Tibial nerve (tissue), 4 donors: ENCODE results near the gene FBXL7.

ENCODE experiments used
- EP300 ChIP-seq, 2 donors: sonication (generic); formaldehyde crosslinking; IDR thresholded peaks; one replicate each; pipeline ENCODE4 v1.6.1; 2017; ENCODE audit warnings: antibody characterized with exemption in 2 of 2, mild to moderate bottlenecking in 1 of 2
- TF ChIP-seq, protein P1 (sequence below), 5 experiments: fragments of 200-600 bp in 3 of 5; fragments of 450-650 bp in 2 of 5; sonication (generic) in 3 of 5; IDR thresholded peaks; one replicate each; pipeline ENCODE4 v1.5.1; 2016 to 2019; ENCODE audit warnings: antibody characterized with exemption in 5 of 5, mild to moderate bottlenecking in 3 of 5, moderate library complexity in 2 of 5

DNA sequence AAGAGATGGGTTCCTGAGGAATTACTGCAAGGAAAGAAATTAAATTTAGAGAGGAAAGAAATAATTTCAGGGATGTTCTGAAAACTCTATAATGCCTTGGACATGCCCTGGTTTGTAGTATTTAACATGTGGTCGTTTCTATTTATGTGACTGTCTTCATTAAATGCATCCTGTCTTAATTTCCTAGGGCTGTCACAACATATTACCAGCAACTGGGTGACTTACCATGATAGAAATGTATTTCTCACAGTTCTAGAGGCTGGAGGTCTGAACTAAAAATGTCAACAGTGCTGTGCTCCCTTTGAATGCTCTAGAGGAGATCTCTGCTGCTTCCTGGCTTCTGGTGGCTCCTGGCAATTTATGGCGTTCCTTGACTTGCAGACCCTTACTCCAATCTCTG lies 287.7 kb downstream of the FBXL7 start:
- TF ChIP-seq EP300 (IDR thresholded peaks at IDR 0.05) = no peak
- TF ChIP-seq, protein P1, sequence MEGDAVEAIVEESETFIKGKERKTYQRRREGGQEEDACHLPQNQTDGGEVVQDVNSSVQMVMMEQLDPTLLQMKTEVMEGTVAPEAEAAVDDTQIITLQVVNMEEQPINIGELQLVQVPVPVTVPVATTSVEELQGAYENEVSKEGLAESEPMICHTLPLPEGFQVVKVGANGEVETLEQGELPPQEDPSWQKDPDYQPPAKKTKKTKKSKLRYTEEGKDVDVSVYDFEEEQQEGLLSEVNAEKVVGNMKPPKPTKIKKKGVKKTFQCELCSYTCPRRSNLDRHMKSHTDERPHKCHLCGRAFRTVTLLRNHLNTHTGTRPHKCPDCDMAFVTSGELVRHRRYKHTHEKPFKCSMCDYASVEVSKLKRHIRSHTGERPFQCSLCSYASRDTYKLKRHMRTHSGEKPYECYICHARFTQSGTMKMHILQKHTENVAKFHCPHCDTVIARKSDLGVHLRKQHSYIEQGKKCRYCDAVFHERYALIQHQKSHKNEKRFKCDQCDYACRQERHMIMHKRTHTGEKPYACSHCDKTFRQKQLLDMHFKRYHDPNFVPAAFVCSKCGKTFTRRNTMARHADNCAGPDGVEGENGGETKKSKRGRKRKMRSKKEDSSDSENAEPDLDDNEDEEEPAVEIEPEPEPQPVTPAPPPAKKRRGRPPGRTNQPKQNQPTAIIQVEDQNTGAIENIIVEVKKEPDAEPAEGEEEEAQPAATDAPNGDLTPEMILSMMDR (IDR thresholded peaks at IDR 0.05) = no peak
